HK-2 (cell line): Measurements from ENCODE around the gene NPM1.

Experiments used
- DNase-seq: peaks from one replicate; pipeline ENCODE4 v3.0.0-alpha.2; 2018; ENCODE audit not compliant: unreplicated experiment

Gene NPM1

DNA sequence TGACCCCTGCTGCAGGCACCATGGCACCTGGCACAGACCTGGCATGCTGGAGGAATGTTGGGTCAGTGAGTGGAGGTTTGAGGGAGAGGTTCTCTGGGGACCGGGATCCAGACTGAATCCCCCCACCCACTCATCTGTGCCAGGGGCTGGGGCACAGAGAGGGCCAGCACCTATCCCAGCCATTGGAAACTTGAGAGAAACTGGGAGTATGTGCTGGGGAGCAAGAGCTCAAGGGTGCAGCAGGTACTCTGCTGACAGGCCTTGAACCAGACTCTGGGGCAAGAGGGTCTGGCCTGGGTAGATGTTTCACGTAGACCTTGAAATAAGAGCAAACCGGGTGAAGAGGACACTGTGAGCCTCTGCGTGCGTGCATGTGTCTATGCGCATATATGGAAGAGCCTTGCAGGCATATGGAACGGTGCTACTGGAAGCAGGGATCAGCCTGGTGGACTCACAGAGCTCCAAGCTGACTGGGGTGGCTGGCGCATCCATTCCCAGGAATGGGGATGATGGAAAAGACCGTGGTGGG, 40.6 kb downstream of the NPM1 start:
- no peak for DNase-seq

DNA sequence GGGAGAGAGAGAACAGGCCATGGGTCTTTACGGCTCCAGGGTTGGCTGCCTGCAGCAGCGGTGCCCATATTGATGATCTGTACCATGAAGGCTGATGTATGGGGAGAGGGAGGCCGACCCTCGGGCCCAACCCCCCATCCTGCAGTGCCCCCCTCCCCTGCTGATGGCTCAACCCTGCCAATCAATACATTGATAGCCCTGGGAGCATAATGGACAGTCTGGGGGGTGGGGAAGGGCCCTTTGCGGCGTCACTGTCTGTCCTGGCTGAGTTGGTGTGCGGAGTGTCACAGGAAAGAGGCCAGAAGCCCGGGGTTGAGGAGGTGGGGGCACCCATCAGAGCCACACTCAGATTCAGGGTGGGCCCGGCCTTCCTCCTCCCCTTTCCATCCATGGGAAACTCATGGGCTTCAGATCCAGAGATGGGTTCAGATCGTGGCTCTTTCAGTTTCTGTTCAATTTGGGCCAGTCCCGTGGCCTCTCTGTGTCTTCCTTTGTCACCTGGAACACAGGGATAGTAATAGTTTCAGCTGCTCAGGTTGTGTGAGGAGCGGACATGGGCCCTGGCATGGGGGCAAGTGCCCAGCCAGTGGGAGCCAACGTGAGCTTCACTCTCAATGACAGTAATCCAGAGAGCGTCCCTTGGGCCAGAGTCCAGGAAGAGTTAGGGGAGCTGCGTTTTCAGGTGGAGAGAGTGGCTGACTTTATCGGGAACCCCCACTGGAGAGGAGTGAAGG, 41.3 kb downstream of the NPM1 start:
- no peak for DNase-seq

DNA sequence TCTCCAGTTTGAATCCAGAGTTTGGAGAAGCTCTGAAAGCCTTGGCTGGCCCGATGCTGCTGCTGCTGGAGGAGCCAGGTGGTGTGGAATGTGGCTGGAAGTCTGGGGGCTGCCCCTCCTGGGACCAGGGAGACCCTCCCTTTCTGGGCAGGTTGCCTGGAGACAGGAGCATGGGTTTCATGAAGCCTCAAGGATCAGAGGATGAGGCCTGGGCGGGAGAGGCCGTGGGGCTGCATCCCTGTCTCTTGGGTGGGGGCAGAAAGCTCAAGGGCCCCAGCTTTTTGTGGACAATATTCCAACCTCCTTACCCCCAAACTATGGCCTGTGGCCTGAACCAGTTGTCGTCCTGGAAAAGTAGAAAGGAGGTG, 41.9 kb downstream of the NPM1 start:
- no peak for DNase-seq

DNA sequence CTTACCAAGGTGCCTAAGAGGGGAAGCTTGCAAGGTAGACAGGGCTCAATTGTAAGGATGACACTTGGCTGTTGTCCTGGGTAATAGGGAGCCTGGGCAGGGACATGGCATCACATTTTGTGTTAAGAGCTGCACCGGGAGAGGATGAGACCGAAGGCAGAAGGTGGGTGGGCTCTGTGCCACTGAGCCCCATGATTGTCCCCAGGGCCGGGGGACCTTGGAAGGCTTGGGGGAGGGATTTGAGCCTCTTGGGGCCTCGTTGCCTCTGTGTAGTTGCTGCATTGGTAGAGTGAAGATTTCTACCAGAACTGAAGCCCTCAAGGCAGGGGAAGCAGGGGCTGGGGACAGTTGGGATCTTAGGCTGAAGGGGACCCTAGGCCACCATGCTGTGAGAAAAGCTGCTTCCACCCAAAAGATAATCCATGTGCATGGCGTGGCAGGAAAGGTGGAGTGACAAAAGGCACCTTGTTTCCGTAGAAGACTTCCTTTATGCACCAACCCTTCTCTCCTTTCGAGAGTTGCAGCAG, 43.7 kb downstream of the NPM1 start:
- no peak for DNase-seq

DNA sequence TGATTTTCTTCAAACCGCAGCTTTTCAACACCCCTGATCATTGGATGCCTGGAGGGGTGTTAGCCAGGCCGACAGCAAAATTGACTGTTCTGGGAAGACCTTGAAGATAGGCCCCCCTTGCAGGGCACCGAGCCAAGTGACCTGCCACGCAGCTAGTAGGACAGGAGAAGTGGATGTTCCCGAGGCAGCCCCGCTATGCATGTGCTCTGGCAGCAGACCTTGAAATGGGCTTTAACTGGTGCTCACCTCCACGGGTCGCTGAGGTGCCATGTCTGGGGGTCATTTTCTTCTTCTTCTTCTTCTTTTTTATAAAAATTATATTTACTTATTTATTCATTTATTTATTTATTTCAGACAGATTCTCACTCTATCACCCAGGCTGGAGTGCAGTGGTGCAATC, 44.4 kb downstream of the NPM1 start:
- no peak for DNase-seq

DNA sequence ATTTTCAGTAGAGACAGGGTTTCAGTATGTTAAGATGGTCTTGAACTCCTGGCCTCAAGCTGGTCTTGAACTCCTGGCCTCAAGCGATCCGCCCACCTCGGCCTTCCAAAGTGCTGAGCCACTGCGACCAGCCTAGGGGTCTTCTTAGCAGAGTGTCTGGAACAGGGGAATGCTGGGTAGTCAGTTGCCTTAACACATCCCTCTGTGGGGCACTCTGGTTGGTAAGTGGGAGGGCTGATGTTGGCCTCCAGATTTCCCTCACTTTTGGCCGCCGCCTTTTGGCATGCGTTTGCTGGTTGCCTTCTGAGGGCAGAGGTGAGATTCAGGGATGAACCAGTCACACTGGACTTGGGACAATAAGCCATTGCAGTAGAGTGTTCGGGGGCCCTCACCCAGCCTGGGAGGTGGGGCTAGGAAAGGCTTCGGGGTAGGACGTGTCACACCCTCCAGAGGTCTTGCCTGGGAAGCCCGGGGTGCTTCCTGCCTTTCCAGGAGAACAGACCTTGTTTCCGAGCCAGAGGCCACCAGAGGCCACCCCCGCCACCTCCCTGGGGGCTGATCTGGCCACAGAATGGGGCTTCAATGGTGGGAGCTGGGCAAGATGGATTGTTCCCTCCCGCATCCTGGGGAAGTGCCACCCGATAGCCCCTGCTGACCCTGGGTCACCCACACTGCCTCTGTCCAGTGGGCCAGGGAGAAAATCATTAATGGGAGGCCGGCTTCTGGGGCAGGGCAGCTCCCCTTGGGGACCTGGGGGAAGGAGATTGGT, 45.1 kb downstream of the NPM1 start:
- no peak for DNase-seq

DNA sequence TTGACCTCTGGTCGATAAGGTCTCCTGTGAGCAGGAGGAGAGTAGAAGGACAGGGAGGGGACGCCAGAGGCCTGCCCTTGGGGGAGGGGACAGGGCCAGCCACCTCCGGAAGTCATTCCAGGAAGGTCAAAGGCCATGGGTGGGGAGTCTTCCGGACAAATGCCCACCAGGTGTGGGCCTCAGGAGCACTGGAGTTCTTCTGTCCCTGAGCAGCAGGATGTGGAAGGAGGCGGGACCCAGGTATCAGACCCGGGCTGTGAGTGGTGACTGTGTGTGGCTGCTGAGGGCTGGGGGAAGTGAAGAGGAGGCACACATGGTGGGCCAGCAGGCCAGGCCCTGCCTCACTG, 45.7 kb downstream of the NPM1 start:
- no peak for DNase-seq

DNA sequence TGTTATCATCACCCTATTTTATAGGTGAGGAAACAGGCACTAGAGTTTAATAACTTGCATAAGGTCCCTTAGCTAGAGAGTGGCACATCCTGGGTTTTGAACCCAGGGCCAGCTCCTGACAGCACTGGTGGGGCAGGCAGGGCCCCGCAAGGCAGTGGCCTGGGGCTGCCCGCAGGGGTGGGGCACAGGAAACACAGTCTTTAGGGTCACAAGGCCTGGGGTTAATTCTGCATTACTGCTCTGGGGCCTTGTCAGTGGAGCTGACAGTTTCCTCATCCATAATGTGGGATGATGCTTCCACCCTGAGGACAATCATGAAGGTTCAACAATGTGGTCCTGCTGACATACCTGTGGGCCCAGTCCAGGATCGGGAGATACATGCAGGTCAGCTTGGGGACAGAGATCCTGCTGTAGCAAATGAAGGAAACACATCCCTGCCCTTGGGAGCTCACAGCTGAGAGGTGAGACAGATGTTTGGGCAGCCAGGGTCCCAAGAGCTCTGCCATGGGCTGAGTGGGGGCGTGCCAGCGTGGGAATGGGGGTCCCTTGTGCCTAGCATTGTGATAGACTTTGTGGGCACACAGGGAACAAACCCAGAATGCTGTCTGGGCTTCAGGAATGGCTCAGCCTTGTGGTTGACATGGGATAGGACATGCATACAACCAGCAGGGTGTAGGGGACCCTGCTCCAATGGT, 46.5 kb downstream of the NPM1 start:
- DNase-seq = no peak

DNA sequence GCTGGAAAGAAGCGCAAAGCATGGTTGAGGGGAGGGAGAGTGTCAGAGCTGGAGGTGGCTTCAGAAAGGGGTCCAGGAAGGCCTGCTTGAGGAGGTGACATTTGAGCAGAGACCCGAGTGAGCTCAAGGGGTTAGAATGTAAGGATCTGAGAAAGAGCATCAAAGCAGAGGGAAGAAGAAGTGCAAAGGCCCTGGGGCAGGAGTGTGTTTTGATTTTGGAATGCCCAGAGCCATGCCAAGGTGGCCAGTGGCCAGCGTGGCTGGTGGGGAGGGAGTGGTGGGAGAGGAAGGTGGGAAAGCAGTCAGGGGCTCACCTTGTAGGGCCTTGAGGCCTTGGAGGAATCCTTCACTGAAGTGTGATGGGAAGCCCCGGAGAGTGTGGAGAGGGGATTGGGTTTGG, 47.2 kb downstream of the NPM1 start:
- no peak for DNase-seq

DNA sequence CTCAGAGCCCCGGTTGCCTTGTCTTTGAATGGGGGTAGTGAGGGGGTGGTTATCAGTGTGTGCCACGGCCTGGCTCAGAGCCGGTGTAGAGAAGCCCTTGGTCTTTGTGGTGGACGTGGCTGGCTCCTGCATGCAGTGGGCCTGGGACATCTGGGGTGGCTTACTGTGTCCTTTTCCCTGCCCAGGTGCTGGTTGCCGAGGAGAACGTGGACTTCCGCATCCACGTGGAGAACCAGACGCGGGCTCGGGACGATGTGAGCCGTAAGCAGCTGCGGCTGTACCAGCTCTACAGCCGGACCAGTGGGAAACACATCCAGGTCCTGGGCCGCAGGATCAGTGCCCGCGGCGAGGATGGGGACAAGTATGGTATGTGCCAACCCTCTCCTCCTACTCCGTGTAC, 48.3 kb downstream of the NPM1 start:
- DNase-seq = no peak

DNA sequence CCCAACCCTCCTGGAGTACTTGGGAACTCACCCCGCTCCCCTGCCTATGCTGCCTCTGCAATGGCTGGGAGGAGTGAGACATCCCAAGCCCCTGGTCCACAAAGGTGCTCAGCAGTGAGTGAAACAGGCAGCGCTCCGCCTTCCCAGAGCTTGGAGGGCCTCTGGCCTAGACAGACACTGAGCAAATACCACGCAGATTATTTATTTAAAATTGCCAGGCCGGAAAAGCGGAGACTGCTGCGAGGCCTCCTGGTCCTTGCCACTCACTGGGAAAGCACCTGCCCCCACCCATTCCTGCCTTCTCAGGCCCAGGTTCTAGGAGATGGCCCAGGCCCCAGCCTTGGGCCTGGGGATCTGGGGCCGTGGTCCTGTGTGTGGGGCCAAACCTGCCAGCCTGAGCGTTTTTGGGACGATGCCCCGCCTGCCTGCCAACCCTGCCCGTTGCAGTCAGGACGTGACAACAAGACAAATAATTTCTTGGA, 49.2 kb downstream of the NPM1 start:
- DNase-seq = no peak

DNA sequence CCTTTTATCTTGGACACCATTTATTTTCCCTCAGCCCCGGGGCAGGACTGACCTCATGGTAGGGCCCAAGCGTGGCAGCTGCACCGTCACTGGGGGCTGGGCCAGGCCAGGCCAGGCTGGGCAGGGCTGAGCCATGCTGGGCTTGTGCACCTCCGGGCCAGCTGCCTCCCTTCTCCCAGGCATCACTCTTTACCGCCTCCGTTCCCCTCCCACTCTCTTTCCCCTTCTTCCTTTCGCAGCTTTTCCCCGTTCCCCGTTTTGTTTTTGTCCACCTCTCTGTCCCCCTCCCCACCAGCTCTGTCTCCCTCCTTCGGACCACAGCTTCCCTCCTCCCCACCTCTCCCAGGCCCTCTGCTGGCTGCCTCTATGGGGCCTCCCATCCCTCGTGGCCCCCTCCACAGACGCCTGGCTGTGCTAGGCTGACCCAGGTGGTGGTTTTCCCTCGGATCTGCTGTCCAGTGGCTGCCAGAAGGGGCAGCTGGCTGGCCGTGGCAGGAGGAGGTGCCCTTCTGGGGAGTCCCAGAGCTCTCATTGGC, 49.7 kb downstream of the NPM1 start:
- DNase-seq = no peak

DNA sequence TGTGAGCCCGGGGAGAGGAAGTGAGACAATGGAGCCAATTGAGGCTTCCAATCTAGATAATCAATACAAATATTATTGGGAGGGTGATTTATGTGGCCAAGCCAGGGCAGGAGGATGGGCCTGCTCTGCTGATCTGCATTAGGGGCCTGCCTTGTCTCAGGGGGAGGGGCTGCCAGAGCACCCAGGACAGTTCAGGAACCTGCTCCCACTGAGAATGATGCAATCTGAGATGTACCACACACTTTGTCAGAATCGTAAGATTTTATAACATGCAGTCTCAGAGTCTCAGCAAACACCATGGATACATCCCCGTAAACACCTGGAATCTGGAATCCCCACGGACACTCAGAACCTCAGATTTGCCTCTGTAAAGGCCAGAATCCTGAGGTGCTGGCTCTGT, 51.1 kb downstream of the NPM1 start:
- DNase-seq = no peak

DNA sequence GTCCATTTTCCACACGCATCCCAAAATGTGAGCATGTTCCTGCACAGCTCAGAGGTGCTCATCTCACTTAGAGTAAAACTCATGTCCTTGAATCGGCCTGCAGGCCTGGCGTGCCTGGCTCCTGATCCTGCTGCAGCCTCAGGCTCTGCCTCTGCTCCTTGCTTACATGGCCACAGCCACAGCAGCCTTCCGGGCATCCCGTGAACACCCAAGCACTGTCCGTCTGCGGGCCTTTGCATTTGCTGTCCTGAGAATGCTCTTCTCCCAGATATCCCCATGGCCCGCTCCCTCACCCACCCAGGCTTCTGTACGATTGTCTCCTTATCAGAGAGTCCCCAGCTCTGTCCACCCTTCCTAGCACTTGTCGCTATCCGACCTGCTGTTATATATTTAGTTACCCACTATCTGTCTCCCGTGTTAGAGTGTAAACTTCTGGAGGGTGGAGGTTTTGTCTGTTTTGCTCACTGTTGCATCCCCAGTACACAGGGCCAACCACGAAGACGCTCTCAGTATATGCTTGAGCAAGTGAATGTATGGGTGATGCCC, 53.7 kb downstream of the NPM1 start:
- no peak for DNase-seq

DNA sequence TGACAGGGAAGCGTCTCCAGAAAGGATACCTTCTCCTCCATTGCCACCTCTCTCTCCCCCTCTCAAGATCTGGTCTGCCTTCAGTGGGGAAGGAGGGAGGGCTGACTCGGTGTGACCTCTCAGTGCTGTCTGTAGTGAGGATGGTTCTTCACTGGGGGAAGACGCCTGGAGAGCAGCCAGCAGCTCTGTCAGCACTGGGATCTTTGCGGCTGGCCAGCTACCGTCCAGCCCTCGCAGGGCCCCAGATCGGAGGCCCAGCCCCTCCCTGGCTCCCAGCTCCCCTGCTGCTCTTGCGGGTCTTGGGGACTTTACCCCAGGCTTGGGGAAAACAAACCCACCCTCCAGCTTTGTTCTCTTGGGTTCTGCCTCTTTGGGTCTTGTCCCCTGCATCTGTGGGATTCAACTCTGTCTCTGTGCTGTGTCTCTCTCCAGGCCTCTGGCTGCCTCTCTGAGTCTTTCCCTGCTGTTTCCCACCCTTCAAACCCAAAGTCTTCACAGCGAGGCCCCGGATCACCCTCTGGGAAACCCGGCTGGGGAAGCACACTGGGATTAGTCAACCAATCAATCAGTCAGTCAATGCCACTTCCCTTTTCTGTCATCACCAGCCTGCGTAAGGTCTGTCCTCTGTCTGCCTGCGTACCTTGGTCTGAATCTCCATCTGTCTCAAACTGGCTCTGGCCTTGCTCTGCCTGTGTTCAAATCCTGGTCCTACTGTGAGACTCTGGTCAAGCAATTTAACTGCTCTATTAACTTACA, 54.8 kb downstream of the NPM1 start:
- no peak for DNase-seq

DNA sequence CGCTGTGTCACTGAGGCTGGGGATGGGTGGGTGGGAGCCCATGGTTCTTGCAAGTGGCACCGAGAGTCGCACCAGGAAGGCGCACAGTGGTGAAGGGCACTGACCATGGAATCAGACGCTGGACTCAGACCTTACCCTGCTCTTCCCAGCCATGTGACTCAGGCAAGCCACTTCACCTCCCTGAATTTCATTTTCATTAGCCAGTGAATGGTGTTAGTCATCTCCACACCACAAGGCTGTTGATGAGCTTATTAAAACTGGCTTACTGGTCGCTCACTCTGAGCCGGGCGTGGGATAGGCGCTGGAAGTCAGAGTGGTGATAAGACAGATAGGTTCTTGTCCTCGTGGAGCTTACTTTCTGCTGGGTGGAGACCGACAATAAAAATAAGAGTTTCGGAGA, 56.9 kb downstream of the NPM1 start:
- DNase-seq = peak; percentile 32

DNA sequence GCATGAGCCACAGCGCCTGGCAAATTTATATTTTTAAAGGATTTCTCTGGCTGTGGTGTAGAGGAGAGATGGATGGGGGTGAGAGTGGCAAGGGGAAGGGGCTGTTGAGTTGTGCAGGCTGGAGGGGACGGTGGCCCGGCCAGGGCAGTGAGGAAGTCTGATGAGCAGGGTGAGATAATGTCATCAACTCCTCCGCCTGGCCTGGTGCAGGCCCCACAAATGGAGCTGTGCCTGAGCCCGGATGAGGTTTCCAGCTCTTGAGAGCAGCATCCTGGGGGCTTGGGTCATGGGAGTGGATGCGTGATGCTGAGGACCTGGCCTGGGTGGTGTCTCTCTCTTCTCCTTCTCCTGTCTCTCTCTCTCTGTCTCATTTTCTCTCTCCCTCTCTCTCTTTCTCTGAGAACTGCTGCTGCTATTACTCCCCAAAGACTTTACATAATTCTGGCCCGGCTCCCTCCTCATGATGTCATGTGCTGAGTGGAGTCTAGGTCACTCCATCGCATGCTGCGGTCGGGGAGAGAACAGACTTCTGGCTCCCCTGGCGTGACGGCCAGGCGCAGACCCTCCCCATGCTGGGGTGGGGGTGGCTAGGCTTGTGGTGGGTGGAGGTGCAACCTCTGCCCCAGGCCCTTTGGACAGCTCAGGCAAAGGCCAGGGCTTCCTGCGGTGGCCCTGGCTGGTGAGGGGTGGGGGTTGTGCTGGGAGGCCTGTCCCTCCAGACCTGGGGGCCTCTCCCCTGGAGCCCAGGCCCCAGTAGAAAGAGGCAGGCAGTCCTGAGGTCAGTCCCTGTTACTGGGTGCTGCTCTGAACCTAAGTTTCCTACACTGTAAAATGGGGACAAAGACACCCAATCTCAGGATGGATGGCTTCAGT, 58.2 kb downstream of the NPM1 start:
- no peak for DNase-seq

DNA sequence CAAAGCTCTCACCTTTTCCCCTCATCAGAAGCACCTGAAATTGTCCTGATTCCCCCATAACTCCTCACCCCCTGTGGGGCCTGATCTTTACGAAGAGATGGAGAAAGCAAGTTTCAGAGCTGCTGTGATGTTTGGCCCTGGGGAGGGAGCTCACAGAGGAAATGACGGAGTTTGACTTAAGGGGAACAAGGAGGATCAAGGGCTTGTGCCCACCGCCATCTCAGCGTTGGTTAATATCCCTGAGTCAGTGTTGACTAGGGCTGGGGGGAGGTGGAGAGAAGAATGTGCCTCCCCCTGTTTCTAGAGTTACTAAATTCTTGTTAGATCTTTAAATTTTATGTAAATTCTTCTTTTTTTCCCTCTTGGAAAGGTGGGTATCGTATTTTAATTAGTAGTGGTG, 59.6 kb downstream of the NPM1 start:
- no peak for DNase-seq

DNA sequence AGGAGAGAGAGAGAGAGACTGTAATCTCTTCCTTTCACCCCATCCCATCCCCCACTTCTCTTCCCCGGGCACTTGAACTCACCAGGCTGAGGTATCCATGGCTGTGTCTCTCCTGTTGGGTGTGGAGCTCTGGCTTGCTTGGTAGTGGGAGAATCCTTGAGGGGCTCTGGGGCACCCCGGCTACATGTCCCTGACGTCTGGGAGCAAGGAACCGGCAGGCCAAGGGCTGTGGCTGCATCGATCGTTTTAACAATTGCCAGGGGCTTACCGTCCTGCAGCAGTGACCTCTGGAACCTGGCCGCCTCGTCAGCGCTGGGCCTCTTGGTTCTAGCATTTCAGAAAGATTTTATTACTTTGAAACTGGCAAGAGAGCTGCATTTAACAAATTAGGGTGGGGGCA, 61.8 kb downstream of the NPM1 start:
- DNase-seq = no peak
